Right lobe of liver (tissue), 4 donors: Measurements from ENCODE around the gene ROR2.

ENCODE experiments used
- POLR2A ChIP-seq: fragments of 450-650 bp; IDR thresholded peaks from one replicate; pipeline ENCODE4 v1.6.1; 2017; ENCODE audit warnings: antibody characterized with exemption, mild to moderate bottlenecking
- TF ChIP-seq, protein P1 (sequence below), 4 donors: fragments of 200-600 bp in 3 of 4; fragments of 450-650 bp in 1 of 4; IDR thresholded peaks; one replicate each; pipeline versions ENCODE4 v1.5.1 to v1.8.0; 2016 to 2022; ENCODE audit warnings: antibody characterized with exemption in 4 of 4, mild to moderate bottlenecking in 2 of 4
- donor health status: DM: no; HTN: no; CAD: no.
- donor health status: DM: no; HTN: no; CAD: no.
- donor health status: DM: no; HTN: yes; CAD: no.

DNA sequence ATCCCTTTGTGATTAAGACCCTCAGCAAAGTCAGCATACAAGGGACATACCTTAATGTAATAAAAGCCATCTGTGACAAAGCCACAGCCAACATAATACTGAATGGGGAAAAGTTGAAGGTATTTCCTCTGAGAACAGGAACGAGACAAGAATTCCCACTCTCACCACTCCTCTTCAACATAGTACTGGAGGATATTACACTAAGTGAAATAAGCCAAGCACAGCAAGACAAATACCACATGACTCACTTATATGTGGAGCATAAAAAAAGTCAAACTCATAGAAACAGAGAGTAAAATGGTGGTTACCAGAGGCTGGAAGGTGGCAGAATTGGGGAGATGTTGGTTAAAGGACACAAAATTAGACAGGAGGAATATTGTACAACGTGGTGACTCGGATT lies 408.3 kb downstream of the ROR2 start:
- TF ChIP-seq, protein P1, sequence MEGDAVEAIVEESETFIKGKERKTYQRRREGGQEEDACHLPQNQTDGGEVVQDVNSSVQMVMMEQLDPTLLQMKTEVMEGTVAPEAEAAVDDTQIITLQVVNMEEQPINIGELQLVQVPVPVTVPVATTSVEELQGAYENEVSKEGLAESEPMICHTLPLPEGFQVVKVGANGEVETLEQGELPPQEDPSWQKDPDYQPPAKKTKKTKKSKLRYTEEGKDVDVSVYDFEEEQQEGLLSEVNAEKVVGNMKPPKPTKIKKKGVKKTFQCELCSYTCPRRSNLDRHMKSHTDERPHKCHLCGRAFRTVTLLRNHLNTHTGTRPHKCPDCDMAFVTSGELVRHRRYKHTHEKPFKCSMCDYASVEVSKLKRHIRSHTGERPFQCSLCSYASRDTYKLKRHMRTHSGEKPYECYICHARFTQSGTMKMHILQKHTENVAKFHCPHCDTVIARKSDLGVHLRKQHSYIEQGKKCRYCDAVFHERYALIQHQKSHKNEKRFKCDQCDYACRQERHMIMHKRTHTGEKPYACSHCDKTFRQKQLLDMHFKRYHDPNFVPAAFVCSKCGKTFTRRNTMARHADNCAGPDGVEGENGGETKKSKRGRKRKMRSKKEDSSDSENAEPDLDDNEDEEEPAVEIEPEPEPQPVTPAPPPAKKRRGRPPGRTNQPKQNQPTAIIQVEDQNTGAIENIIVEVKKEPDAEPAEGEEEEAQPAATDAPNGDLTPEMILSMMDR (IDR thresholded peaks at IDR 0.05): no peak
- no peak for TF ChIP-seq POLR2A
